HepG2 (cell line): ENCODE data around the gene RAET1E. TPM values are rescaled to one million over a fixed set of nuclear protein-coding genes. Genes with fewer than 3 reads are reported as not detected.
A peak's percentile ranks its signal among the peaks of the same experiment; 100 is the strongest.

ENCODE experiments used
- ATAC-seq: fragments of 200-7000 bp; cut with Tn5 transposase; 3 replicates; pipeline ENCODE4 v1.9.1; 2020; ENCODE audit warnings: mild to moderate bottlenecking, moderate library complexity
- BruUV-seq: library from RNA; stranded (reverse); fragments of 400-500 nt; replicated peaks from 2 replicates; lab custom pipeline; 2021; lab: Mats Ljungman, UMichigan
- CTCF ChIA-PET: fragments of 300-600 bp; formaldehyde crosslinking; extraction: SDS; loops from one replicate; lab custom pipeline; 2021; ENCODE audit warnings: low total read pairs, inconsistent platforms, low intra/inter-chr PET ratio; lab: Yijun Ruan, JAX
- POLR2A ChIA-PET: fragments of 350-600 bp; sonication (Branson Sonifier 250); formaldehyde crosslinking; loops from one replicate; lab custom pipeline; 2020; ENCODE audit warnings: antibody characterized with exemption, inconsistent platforms; lab: Yijun Ruan, JAX
- DNase-seq: peaks from one replicate; pipeline ENCODE4 v3.0.0-alpha.2; 2015; ENCODE audit warnings: low spot score
- FAIRE-seq: peaks from 3 replicates; lab custom pipeline; 2011; peaks lifted over from hg19 to GRCh38; lab: Jason Lieb, UNC
- H2AFZ ChIP-seq: one replicate; pipeline ENCODE4 v1.6.1; 2011; ENCODE audit warnings: low read length, inconsistent platforms
- H3K27ac ChIP-seq: fragments of 300-600 bp; 3 replicates; pipeline ENCODE4 v1.8.0; 2011; ENCODE audit warnings: mixed run types, mild to moderate bottlenecking, mixed read lengths, low read length, inconsistent platforms; ENCODE audit not compliant: insufficient read depth; ENCODE audit errors: extremely low read length
- H3K27me3 ChIP-seq, 2 experiments: fragments of 200-600 bp in 1 of 2; 2 replicates in 1 of 2; 3 replicates in 1 of 2; pipeline versions ENCODE4 v1.6.0 to v1.8.0; 2011; ENCODE audit warnings: low read length in 2 of 2, mild to moderate bottlenecking in 2 of 2, moderate library complexity in 2 of 2, inconsistent platforms in 1 of 2; ENCODE audit not compliant: insufficient read depth in 2 of 2, control insufficient read depth in 1 of 2
- H3K36me3 ChIP-seq, 2 experiments: fragments of 200-600 bp in 1 of 2; replicated peaks in 1 of 2; 2 replicates in 1 of 2; 3 replicates in 1 of 2; pipeline versions ENCODE4 v1.5.1 to v1.8.0; 2011; ENCODE audit warnings: low read length in 2 of 2, inconsistent platforms in 1 of 2; ENCODE audit not compliant: insufficient read depth in 2 of 2, control insufficient read depth in 1 of 2
- H3K4me1 ChIP-seq: 2 replicates; pipeline ENCODE4 v1.5.1; 2012; ENCODE audit warnings: low read length, inconsistent platforms; ENCODE audit not compliant: insufficient read depth
- H3K4me2 ChIP-seq: 2 replicates; pipeline ENCODE4 v1.6.0; 2011; ENCODE audit warnings: low read depth, low read length, inconsistent platforms
- H3K4me3 ChIP-seq, 3 experiments: fragments of 200-600 bp in 1 of 3; sonication (generic), shearing (Covaris generic) in 1 of 3; replicated peaks in 1 of 3; 2 replicates each; pipeline ENCODE4 v1.5.1; 2011 to 2016; ENCODE audit warnings: low read length in 3 of 3, inconsistent platforms in 2 of 3, low read depth in 2 of 3, mild to moderate bottlenecking in 2 of 3, control low read depth in 1 of 3, mixed read lengths in 1 of 3; ENCODE audit not compliant: insufficient read depth in 1 of 3
- H3K79me2 ChIP-seq: one replicate; pipeline ENCODE4 v1.6.1; 2011; ENCODE audit warnings: low read length, inconsistent platforms; ENCODE audit not compliant: insufficient read depth
- H3K9ac ChIP-seq: 2 replicates; pipeline ENCODE4 v1.6.0; 2011; ENCODE audit warnings: mild to moderate bottlenecking, low read depth, low read length, inconsistent platforms; ENCODE audit not compliant: insufficient read depth
- H3K9me3 ChIP-seq: 2 replicates; pipeline ENCODE4 v1.5.1; 2012; ENCODE audit warnings: mild to moderate bottlenecking, low read length
- H4K20me1 ChIP-seq: 2 replicates; pipeline ENCODE4 v1.6.0; 2011; ENCODE audit warnings: inconsistent platforms, mild to moderate bottlenecking, low read length, moderate library complexity; ENCODE audit not compliant: insufficient read depth
- CEBPB ChIP-seq: IDR thresholded peaks from 2 replicates; pipeline ENCODE4 v1.6.1; 2011; ENCODE audit warnings: low read depth, low read length, improper control_type of control experiment, borderline replicate concordance
- CEBPG ChIP-seq: IDR thresholded peaks from 2 replicates; pipeline ENCODE4 v1.6.1; 2016
- GFI1 ChIP-seq: sonication (generic); formaldehyde crosslinking; IDR thresholded peaks from 2 replicates; pipeline ENCODE4 v1.5.0; 2020; ENCODE audit warnings: missing genetic modification reagents, mild to moderate bottlenecking, borderline replicate concordance
- ZFX ChIP-seq: sonication (generic); formaldehyde crosslinking; IDR thresholded peaks from 2 replicates; pipeline ENCODE4 v1.4.0; 2020; ENCODE audit warnings: mild to moderate bottlenecking, low read depth, missing genetic modification reagents, moderate library complexity
- WGBS: methylation state at CpG from one replicate; pipeline ENCODE4 v1.1.6; 2017; ENCODE audit warnings: low lambda C conversion rate; 5-methylcytosine and 5-hydroxymethylcytosine counted together
- in situ Hi-C: cut with HindIII; loops from 2 replicates; pipeline ENCODE4 v1.10.0; 2017; ENCODE audit warnings: low pct_unique_long_range_greater_than_20kb; ENCODE audit not compliant: extremely low pct_ligation_motif_present
- intact Hi-C: fragments of 100-400 bp; cut with micrococcal nuclease; formaldehyde crosslinking; loops from one replicate; pipeline ENCODE4 v1.10.0; 2022; ENCODE audit not compliant: unreplicated experiment
- polyA plus RNA-seq, 8 experiments: library from polyadenylated mRNA; depleted of rRNA in 3 of 8; stranded (reverse) in 7 of 8; unstranded in 1 of 8; fragments of >200 nt; fragmentation: Illumina TruSeq in 4 of 8; extraction: Trizol in 4 of 8; gene quantifications; 2 replicates each; pipeline versions ENCODE4 v1.2.1 to v1.2.3, GENCODE V29; 2011 to 2016; ENCODE audit warnings: low read depth in 4 of 8, missing spikeins in 1 of 8, mixed read lengths in 1 of 8; ENCODE audit not compliant: insufficient read depth in 1 of 8
- total RNA-seq, 5 experiments: library from RNA; depleted of rRNA; stranded (reverse); fragments of >200 nt; fragmentation: Illumina TruSeq; extraction: Trizol; gene quantifications; 2 replicates each; pipeline ENCODE4 v1.2.3, GENCODE V29; 2016; ENCODE audit warnings: low read depth in 1 of 5
- TF ChIP-seq, protein P1 (sequence below): sonication (generic); formaldehyde crosslinking; IDR thresholded peaks from 2 replicates; pipeline ENCODE4 v1.5.0; 2020; ENCODE audit warnings: mild to moderate bottlenecking, missing genetic modification reagents
- TF ChIP-seq, protein P2 (sequence below): sonication (generic); formaldehyde crosslinking; IDR thresholded peaks from 2 replicates; pipeline ENCODE4 v1.5.0; 2020; ENCODE audit warnings: mild to moderate bottlenecking, missing genetic modification reagents, borderline replicate concordance
- TF ChIP-seq, protein P3 (sequence below): sonication (generic); formaldehyde crosslinking; IDR thresholded peaks from 2 replicates; pipeline ENCODE4 v1.5.0; 2020; ENCODE audit warnings: missing genetic modification reagents, mild to moderate bottlenecking, borderline replicate concordance

Gene RAET1E
- total and polyA plus RNA-seq, 2 of the 13 experiments (the other 11 are each of a cell fraction or from before 2014, with no cell fraction given) = not detected

DNA sequence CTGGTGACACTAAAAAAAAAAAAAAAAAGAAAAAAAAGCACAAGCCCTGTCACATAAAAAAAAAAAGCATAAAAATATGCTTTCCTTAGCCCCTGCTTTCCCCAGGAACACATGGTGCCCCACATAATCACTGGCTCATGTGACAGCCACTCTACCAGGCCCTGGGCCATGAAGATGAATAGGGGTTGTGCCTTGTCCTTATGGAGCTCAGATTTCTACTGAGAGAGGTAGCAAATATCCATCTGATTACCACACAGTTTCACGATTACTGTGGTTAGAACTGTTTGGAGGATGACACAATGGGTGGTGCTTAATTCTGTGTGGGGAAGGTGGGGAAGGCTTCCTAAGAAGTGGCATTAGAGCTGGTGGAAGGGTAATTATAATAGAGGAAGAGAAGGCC lies 9.3 kb downstream of the RAET1E start (continued):
- TF ChIP-seq ZFX (CRISPR knock-in tag) = no peak
- TF ChIP-seq, protein P1, sequence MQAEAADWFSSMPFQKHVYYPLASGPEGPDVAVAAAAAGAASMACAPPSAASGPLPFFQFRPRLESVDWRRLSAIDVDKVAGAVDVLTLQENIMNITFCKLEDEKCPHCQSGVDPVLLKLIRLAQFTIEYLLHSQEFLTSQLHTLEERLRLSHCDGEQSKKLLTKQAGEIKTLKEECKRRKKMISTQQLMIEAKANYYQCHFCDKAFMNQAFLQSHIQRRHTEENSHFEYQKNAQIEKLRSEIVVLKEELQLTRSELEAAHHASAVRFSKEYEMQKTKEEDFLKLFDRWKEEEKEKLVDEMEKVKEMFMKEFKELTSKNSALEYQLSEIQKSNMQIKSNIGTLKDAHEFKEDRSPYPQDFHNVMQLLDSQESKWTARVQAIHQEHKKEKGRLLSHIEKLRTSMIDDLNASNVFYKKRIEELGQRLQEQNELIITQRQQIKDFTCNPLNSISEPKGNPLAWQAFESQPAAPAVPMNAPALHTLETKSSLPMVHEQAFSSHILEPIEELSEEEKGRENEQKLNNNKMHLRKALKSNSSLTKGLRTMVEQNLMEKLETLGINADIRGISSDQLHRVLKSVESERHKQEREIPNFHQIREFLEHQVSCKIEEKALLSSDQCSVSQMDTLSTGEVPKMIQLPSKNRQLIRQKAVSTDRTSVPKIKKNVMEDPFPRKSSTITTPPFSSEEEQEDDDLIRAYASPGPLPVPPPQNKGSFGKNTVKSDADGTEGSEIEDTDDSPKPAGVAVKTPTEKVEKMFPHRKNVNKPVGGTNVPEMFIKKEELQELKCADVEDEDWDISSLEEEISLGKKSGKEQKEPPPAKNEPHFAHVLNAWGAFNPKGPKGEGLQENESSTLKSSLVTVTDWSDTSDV (CRISPR knock-in tag) = no peak

DNA sequence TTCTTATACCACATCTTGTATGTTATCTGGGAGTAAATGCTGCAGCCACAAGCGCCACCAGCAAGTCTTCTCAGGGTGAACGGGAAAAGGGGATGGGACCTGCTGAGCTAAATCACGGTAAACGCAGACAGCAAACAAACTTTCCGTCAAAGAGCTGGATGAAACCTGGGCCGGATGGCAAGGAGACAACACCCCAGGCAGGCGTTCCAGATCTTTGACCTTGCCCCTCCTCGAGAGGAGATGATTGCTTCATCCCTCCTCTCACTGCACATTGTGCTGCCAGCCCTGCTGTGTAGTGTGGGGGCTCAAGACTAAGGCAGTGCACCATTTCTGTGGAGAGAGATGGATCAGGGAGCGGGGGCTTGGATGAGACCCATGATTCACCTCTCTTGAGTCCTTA lies 9.8 kb downstream of the RAET1E start:
- no peaks in the 10 kb centered on the region for H4K20me1 ChIP-seq
- TF ChIP-seq CEBPG (CRISPR knock-in tag) = peak; percentile 71
- 0 out of 2 replicates have a peak, but pooled peaks have one; percentile 33 for TF ChIP-seq GFI1 (CRISPR knock-in tag)
- TF ChIP-seq, protein P2, sequence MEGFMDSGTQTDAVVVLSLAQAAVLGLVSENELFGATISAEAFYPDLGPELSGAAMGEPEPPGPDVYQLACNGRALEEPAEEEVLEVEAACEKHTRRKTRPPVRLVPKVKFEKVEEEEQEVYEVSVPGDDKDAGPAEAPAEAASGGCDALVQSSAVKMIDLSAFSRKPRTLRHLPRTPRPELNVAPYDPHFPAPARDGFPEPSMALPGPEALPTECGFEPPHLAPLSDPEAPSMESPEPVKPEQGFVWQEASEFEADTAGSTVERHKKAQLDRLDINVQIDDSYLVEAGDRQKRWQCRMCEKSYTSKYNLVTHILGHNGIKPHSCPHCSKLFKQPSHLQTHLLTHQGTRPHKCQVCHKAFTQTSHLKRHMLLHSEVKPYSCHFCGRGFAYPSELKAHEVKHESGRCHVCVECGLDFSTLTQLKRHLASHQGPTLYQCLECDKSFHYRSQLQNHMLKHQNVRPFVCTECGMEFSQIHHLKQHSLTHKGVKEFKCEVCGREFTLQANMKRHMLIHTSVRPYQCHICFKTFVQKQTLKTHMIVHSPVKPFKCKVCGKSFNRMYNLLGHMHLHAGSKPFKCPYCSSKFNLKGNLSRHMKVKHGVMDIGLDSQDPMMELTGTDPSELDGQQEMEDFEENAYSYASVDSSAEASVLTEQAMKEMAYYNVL (CRISPR knock-in tag) = no peak
- TF ChIP-seq, protein P3, sequence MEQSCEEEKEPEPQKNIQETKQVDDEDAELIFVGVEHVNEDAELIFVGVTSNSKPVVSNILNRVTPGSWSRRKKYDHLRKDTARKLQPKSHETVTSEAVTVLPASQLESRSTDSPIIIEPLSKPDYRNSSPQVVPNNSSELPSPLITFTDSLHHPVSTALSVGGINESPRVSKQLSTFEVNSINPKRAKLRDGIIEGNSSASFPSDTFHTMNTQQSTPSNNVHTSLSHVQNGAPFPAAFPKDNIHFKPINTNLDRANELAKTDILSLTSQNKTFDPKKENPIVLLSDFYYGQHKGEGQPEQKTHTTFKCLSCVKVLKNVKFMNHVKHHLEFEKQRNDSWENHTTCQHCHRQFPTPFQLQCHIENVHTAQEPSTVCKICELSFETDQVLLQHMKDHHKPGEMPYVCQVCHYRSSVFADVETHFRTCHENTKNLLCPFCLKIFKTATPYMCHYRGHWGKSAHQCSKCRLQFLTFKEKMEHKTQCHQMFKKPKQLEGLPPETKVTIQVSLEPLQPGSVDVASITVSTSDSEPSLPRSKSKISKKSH (CRISPR knock-in tag) = no peak
- TF ChIP-seq CEBPB = peak; percentile 61; the same call in 1 of the 2 replicates
- TF ChIP-seq, all 625 proteins: peak for 3
- Histone ChIP-seq H3K79me2 (no peaks in the 10 kb centered on the region), H3K4me1 (peaks cover 7% of the 10 kb centered on the region; the same call in 1 of the 2 replicates), H3K36me3 (no peaks in the 10 kb centered on the region), H3K9me3 (no peaks in the 10 kb centered on the region), H3K4me3 (no peak overlapping the region), H3K9ac (no peak overlapping the region), H3K27me3 (peaks cover 3 to 50% of the 10 kb centered on the region in 2 experiments; a peak in 4 of 5 replicates), H2AFZ (no peak overlapping the region), H3K4me2 (no peak overlapping the region), H3K27ac (no peak overlapping the region)
- in situ Hi-C loops (no loop called here), intact Hi-C loops (no loop called here)
- ChIA-PET POLR2A (no interaction called here), CTCF (no interaction called here)
- no peak; the same call in 2 of the 3 replicates for ATAC-seq
- WGBS = 16% methylated on average over 9 of the region's 9 CpGs
- BruUV-seq = no TSS peak
- DNase-seq = no peak
- no peak for FAIRE-seq
